ENCODE results near the gene MAP3K20.

- TF ChIP-seq CTCF (IDR thresholded peaks at IDR 0.05), result no peak
- no peak for TF ChIP-seq PRDM15 (CRISPR knock-in tag; IDR thresholded peaks at IDR 0.05)
- no peak for TF ChIP-seq KAT7 (CRISPR knock-in tag; IDR thresholded peaks at IDR 0.05; ENCODE audit: borderline replicate concordance)
- no peak for TF ChIP-seq ELF4 (CRISPR knock-in tag; IDR thresholded peaks at IDR 0.05; ENCODE audit: low read depth)
These were observed 154.5 kb downstream of the MAP3K20 start for GRCh38 chr2:173230181-173230580.

All from WTC11 (cell line).